ENCODE results near the gene TMEM35A.
"Not testable (repeated sequence)": the region's sequence is repeated elsewhere in the genome, so short reads cannot be mapped to it uniquely, and the experiment has no call there.

The TMEM35A gene

GRCh38 chrX:101078716-101079598 lies at the start of gene TMEM35A:
TSS of gene TMEM35A (plus strand) at chrX:101078879. CDS start at chrX:101079003, 124 bp downstream.
- DNase-seq (ENCODE audit: low read depth, low spot score), result no peak

GRCh38 chrX:101029665-101030064 lies 49.0 kb upstream of the TMEM35A start:
- DNase-seq (ENCODE audit: low read depth, low spot score), result no peak

- no peak for DNase-seq (ENCODE audit: low read depth, low spot score)
Observed at GRCh38 chrX:101037231-101037630, 41.4 kb upstream of the TMEM35A start.

GRCh38 chrX:101040197-101040596 lies 38.5 kb upstream of the TMEM35A start:
- no peak for DNase-seq (ENCODE audit: low read depth, low spot score)

- no peak for DNase-seq (ENCODE audit: low read depth, low spot score)
Observed at GRCh38 chrX:101051153-101051548, 27.5 kb upstream of the TMEM35A start.

GRCh38 chrX:101051549-101052302 lies 27.0 kb upstream of the TMEM35A start, which contains the start of gene TRMT2B:
TSS of gene TRMT2B (minus strand) at chrX:101052111. CDS start at chrX:101042289, 9,822 bp downstream.
- DNase-seq (ENCODE audit: low read depth, low spot score), result peak; percentile 17

GRCh38 chrX:101056551-101056950 lies 22.1 kb upstream of the TMEM35A start:
- not testable (repeated sequence) for DNase-seq (ENCODE audit: low read depth, low spot score)

GRCh38 chrX:101057093-101057714 lies 21.5 kb upstream of the TMEM35A start:
- DNase-seq (ENCODE audit: low read depth, low spot score), result no peak

GRCh38 chrX:101062176-101062575 lies 16.5 kb upstream of the TMEM35A start:
- no peak for DNase-seq (ENCODE audit: low read depth, low spot score)

GRCh38 chrX:101071582-101071981 lies 7.1 kb upstream of the TMEM35A start:
- DNase-seq (ENCODE audit: low read depth, low spot score), result no peak

- DNase-seq (ENCODE audit: low read depth, low spot score), result no peak
Observed at GRCh38 chrX:101079736-101080270, 1.1 kb downstream of the TMEM35A start.

GRCh38 chrX:101080326-101081124 lies 1.8 kb downstream of the TMEM35A start:
- DNase-seq (ENCODE audit: low read depth, low spot score), result no peak

- DNase-seq (ENCODE audit: low read depth, low spot score), result no peak
Observed at GRCh38 chrX:101081231-101081630, 2.6 kb downstream of the TMEM35A start.

GRCh38 chrX:101091817-101092216 lies 13.1 kb downstream of the TMEM35A start:
- no peak for DNase-seq (ENCODE audit: low read depth, low spot score)

- peak; percentile 86 for DNase-seq (ENCODE audit: low read depth, low spot score)
Observed at GRCh38 chrX:101097546-101098453, 19.1 kb downstream of the TMEM35A start, which contains the start of gene CENPI. TSS of gene CENPI (plus strand) at chrX:101098204. CDS start at chrX:101101071, 2,867 bp downstream.

- DNase-seq (ENCODE audit: low read depth, low spot score), result no peak
Observed at GRCh38 chrX:101108284-101108683, 29.6 kb downstream of the TMEM35A start.

- DNase-seq (ENCODE audit: low read depth, low spot score), result no peak
Observed at GRCh38 chrX:101117701-101118100, 39.0 kb downstream of the TMEM35A start.

GRCh38 chrX:101136235-101136634 lies 57.6 kb downstream of the TMEM35A start:
- DNase-seq (ENCODE audit: low read depth, low spot score), result no peak

Data from brain pericyte (primary cell).